ENCODE results near the gene DTX1. TPM values are rescaled to one million over a fixed set of nuclear protein-coding genes. Genes with fewer than 3 reads are reported as not detected.

The DTX1 gene
- total RNA-seq, 1 experiment from 2014 or later = not detected

- no peak for ATAC-seq
- Histone ChIP-seq H3K4me2 (ENCODE audit: low read length) (no peak overlapping the region), H3K27me3 (ENCODE audit: low read length) (no peaks in the 10 kb centered on the region), H4K20me1 (ENCODE audit: low read length) (no peaks in the 10 kb centered on the region), H3K4me3 (ENCODE audit: low read length) (no peak overlapping the region), H3K9me2 (replicated peaks; ENCODE audit: low read length) (no peaks in the 10 kb centered on the region), H3K4me1 (ENCODE audit: insufficient read depth, low read length) (0 out of 2 replicates have a peak, but pooled peaks cover 4% of the 10 kb centered on the region), H3K79me2 (ENCODE audit: low read length) (no peaks in the 10 kb centered on the region), H3F3A (ENCODE audit: low read length, unreplicated experiment) (no peaks in the 10 kb centered on the region), H3K27ac (ENCODE audit: low read length) (no peak overlapping the region), H3K36me3 (ENCODE audit: low read depth, low read length) (no peaks in the 10 kb centered on the region), H3K9me3 (ENCODE audit: low read length) (no peaks in the 10 kb centered on the region), H2AFZ (ENCODE audit: low read length) (no peak overlapping the region), H3K9ac (ENCODE audit: low read length) (no peak overlapping the region)
- CTCF ChIA-PET = no interaction called here
- intact Hi-C loops (cut with micrococcal nuclease) = no loop called here
- POLR2A ChIA-PET (ENCODE audit: unreplicated experiment) = interaction anchor here (0.5 kb wide), 1 partner anchor 10 kb away, joined by 4 read pairs; no protein-coding TSS in a partner anchor
- BruUV-seq (replicated peaks) = no TSS peak
- TF ChIP-seq EZH2phosphoT487 (IDR thresholded peaks at IDR 0.05; ENCODE audit: borderline replicate concordance, low read length) (no peak), EZH2 (IDR thresholded peaks at IDR 0.05; ENCODE audit: low read length, unreplicated experiment) (no peak)
- TF ChIP-seq, protein P1, sequence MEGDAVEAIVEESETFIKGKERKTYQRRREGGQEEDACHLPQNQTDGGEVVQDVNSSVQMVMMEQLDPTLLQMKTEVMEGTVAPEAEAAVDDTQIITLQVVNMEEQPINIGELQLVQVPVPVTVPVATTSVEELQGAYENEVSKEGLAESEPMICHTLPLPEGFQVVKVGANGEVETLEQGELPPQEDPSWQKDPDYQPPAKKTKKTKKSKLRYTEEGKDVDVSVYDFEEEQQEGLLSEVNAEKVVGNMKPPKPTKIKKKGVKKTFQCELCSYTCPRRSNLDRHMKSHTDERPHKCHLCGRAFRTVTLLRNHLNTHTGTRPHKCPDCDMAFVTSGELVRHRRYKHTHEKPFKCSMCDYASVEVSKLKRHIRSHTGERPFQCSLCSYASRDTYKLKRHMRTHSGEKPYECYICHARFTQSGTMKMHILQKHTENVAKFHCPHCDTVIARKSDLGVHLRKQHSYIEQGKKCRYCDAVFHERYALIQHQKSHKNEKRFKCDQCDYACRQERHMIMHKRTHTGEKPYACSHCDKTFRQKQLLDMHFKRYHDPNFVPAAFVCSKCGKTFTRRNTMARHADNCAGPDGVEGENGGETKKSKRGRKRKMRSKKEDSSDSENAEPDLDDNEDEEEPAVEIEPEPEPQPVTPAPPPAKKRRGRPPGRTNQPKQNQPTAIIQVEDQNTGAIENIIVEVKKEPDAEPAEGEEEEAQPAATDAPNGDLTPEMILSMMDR (conservative IDR thresholded peaks at IDR 0.05; ENCODE audit: low read depth, low read length) = no peak
- no peak for DNase-seq
Measured at GRCh38 chr12:113102811-113103210, 46.3 kb downstream of the DTX1 start.

DNA sequence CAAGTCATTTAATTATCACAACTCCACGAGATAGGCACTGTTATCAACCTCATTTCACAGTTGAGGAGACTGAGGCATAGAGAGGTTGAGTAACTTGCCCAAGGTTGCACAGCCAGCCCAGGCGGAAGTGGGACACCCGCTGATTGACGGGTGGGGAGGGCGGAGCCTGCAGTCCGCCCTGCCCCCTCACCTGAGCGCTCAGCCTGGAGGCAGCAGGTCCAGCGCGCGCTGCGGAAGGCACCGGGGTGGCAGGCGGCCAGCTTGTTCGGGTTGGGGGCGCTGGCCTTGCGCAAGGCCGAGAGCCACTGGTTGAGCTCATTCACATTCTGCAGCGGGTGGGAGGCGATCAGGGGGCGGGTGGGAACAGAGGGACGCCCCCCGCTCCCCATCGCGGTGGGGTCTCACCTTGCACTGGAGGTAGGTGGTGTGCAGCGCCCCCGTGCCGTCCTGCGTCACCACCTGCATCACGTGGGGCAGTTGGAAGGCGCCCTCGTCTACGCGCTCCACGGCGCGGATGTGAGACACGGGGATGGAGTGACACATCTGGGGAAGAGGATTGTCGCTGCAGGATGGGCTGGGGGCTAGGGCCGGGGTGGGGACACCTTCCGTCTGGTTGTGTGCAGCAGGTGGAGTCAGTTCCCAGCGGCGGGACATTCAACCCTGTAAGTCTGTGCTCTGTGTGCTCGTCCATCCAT lies 47.4 kb downstream of the DTX1 start:
- ChIA-PET CTCF (interaction anchor here (1.2 kb wide), 1 partner anchor 49 kb away, joined by 4 read pairs; no protein-coding TSS in a partner anchor), POLR2A (ENCODE audit: unreplicated experiment) (interaction anchor here (0.5 kb wide), 1 partner anchor 78 kb away, joined by 3 read pairs; no protein-coding TSS in a partner anchor)
- Histone ChIP-seq H3K9me2 (replicated peaks; ENCODE audit: low read length) (no peaks in the 10 kb centered on the region), H3K27me3 (ENCODE audit: low read length) (no peaks in the 10 kb centered on the region), H3K4me1 (ENCODE audit: insufficient read depth, low read length) (0 out of 2 replicates have a peak, but pooled peaks cover 4% of the 10 kb centered on the region), H2AFZ (ENCODE audit: low read length) (peak overlapping the region; percentile 54), H3K36me3 (ENCODE audit: low read depth, low read length) (no peaks in the 10 kb centered on the region), H3K79me2 (ENCODE audit: low read length) (no peaks in the 10 kb centered on the region), H4K20me1 (ENCODE audit: low read length) (no peaks in the 10 kb centered on the region), H3K9ac (ENCODE audit: low read length) (no peak overlapping the region), H3K4me3 (ENCODE audit: low read length) (peak overlapping the region; percentile 52), H3F3A (ENCODE audit: low read length, unreplicated experiment) (no peaks in the 10 kb centered on the region), H3K4me2 (ENCODE audit: low read length) (peak overlapping the region; percentile 78), H3K27ac (ENCODE audit: low read length) (no peak overlapping the region), H3K9me3 (ENCODE audit: low read length) (no peaks in the 10 kb centered on the region)
- intact Hi-C loops (cut with micrococcal nuclease) = no loop called here
- peak; percentile 72 for ATAC-seq
- no TSS peak for BruUV-seq (replicated peaks)
- TF ChIP-seq, protein P1 (conservative IDR thresholded peaks at IDR 0.05; ENCODE audit: low read depth, low read length) = no peak
- TF ChIP-seq EZH2 (IDR thresholded peaks at IDR 0.05; ENCODE audit: low read length, unreplicated experiment) (no peak), EZH2phosphoT487 (IDR thresholded peaks at IDR 0.05; ENCODE audit: borderline replicate concordance, low read length) (no peak)
- peak; percentile 47 for DNase-seq

DNA sequence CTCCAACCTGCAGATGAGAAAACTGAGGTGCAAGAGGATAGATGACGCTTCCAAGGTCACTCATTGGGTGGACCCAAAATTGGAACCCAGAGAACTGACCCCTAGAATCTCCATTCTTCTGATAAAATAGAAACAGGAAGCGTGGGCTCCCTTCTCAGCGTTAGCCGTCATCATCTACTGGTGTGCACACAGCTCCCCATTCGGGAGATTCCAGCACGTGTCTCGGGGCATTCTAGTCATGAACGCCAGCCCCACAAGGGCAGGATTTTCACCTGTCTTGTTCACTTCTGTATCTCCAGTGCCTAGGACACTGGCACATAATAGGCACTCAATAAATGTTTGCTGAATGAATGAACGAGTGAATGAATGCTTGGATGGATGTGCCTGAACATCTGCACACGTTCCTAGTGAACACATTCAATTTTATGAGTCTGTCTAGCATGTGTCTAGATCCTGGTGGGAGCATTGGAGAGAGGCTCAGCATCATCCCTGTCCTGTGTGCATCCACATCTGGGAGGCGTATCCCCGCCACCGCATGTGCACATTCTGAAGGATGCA lies 48.5 kb downstream of the DTX1 start:
- no peaks in the 10 kb centered on the region for H3F3A ChIP-seq (ENCODE audit: low read length, unreplicated experiment)
- H3K36me3 ChIP-seq (ENCODE audit: low read depth, low read length) = no peaks in the 10 kb centered on the region
- no peak overlapping the region for H2AFZ ChIP-seq (ENCODE audit: low read length)
- no peaks in the 10 kb centered on the region for H3K4me1 ChIP-seq (ENCODE audit: insufficient read depth, low read length)
- no peak overlapping the region for H3K4me3 ChIP-seq (ENCODE audit: low read length)
- no peak overlapping the region for H3K9ac ChIP-seq (ENCODE audit: low read length)
- TF ChIP-seq, protein P1 (conservative IDR thresholded peaks at IDR 0.05; ENCODE audit: low read depth, low read length) = no peak
- no peak for TF ChIP-seq EZH2phosphoT487 (IDR thresholded peaks at IDR 0.05; ENCODE audit: borderline replicate concordance, low read length)
- no peak for TF ChIP-seq EZH2 (IDR thresholded peaks at IDR 0.05; ENCODE audit: low read length, unreplicated experiment)
- H3K9me2 ChIP-seq (replicated peaks; ENCODE audit: low read length) = no peaks in the 10 kb centered on the region
- no peaks in the 10 kb centered on the region for H3K79me2 ChIP-seq (ENCODE audit: low read length)
- ATAC-seq = no peak
- H4K20me1 ChIP-seq (ENCODE audit: low read length) = no peaks in the 10 kb centered on the region
- DNase-seq = no peak
- no peak overlapping the region for H3K4me2 ChIP-seq (ENCODE audit: low read length)
- ChIA-PET POLR2A (ENCODE audit: unreplicated experiment) (interaction anchor here (0.5 kb wide), 1 partner anchor 77 kb away, joined by 3 read pairs; no protein-coding TSS in a partner anchor), CTCF (interaction anchor here (1.2 kb wide), 1 partner anchor 48 kb away, joined by 4 read pairs; no protein-coding TSS in a partner anchor)
- H3K27ac ChIP-seq (ENCODE audit: low read length) = no peak overlapping the region
- intact Hi-C loops (cut with micrococcal nuclease) = no loop called here
- no peaks in the 10 kb centered on the region for H3K9me3 ChIP-seq (ENCODE audit: low read length)
- no peaks in the 10 kb centered on the region for H3K27me3 ChIP-seq (ENCODE audit: low read length)
- no TSS peak for BruUV-seq (replicated peaks)

All from PC-3 (cell line).